Effector memory CD8-positive, alpha-beta T cell (primary cell): ENCODE measurements around the gene ARPC2.
A peak's percentile ranks its signal among the peaks of the same experiment; 100 is the strongest.

Source experiments
- ATAC-seq: fragments of 150-1000 bp; cut with Tn5 transposase; replicated peaks from 2 replicates; pipeline ENCODE4 v1.10.0; 2021; ENCODE audit warnings: mild to moderate bottlenecking, moderate library complexity
- DNase-seq, 3 experiments: peaks; one replicate each; pipeline ENCODE4 v3.0.0; 2021
- H3K27ac Mint-ChIP-seq, 2 donors: one replicate each; pipeline ENCODE4 v1.8.0; 2022; ENCODE audit warnings: mild to moderate bottlenecking in 2 of 2, mixed read lengths in 2 of 2, moderate library complexity in 2 of 2
- H3K27me3 Mint-ChIP-seq, 2 donors: one replicate each; pipeline ENCODE4 v1.8.0; 2022; ENCODE audit warnings: mixed read lengths in 2 of 2
- H3K36me3 Mint-ChIP-seq: one replicate; pipeline ENCODE4 v1.8.0; 2022; ENCODE audit warnings: mild to moderate bottlenecking, moderate library complexity, mixed read lengths; ENCODE audit not compliant: insufficient read depth
- H3K4me1 Mint-ChIP-seq, 2 donors: one replicate each; pipeline ENCODE4 v1.8.0; 2022; ENCODE audit warnings: low read depth in 2 of 2, mixed read lengths in 2 of 2
- H3K4me3 Mint-ChIP-seq, 2 donors: one replicate each; pipeline ENCODE4 v1.8.0; 2022; ENCODE audit warnings: mild to moderate bottlenecking in 2 of 2, mixed read lengths in 2 of 2, moderate library complexity in 2 of 2
- H3K9me3 Mint-ChIP-seq, 2 donors: one replicate each; pipeline ENCODE4 v1.8.0; 2022; ENCODE audit warnings: mixed read lengths in 2 of 2

The ARPC2 gene

DNA sequence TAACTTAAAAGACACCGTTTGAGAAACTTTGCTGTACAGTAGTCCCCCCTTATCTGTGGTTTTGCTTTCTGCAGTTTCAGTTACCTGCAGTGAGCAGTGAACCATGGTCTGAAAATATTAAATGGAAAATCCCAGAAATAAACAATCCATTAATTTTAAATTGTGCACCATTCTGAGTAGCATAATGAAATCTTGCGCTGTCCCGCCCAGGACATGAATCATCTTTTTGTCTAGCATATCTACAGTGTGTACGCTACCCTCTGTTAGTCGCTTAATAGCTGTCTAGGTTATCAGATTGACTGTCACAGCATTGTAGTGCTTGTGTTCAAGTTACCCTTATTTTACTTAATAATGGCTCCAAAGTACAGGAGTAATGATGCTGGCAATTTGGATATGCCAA lies 6.1 kb downstream of the ARPC2 start:
- Mint-ChIP-seq H3K27me3 (no peaks in the 10 kb centered on the region), H3K36me3 (peaks cover 74% of the 10 kb centered on the region), H3K27ac (peak overlapping the region; percentile 66 to 99), H3K4me1 (peaks cover 67 to 87% of the 10 kb centered on the region in 2 donors), H3K9me3 (no peaks in the 10 kb centered on the region), H3K4me3 (peak overlapping the region; percentile 88 to 93)
- ATAC-seq (peak; percentile 73), DNase-seq (no peak)

GRCh38 chr2:218224186-218224585 lies 7.2 kb downstream of the ARPC2 start:
- Mint-ChIP-seq H3K27me3 (no peaks in the 10 kb centered on the region), H3K4me3 (peak overlapping the region; percentile 88 to 93), H3K27ac (peak overlapping the region; percentile 30 to 99), H3K9me3 (no peaks in the 10 kb centered on the region), H3K36me3 (peaks cover 85% of the 10 kb centered on the region), H3K4me1 (peaks cover 74 to 91% of the 10 kb centered on the region in 2 donors)
- ATAC-seq = no peak
- no peak for DNase-seq

- H3K4me3 Mint-ChIP-seq = peak overlapping the region; percentile 25 to 93
- ATAC-seq (no peak), DNase-seq (no peak)
- no peaks in the 10 kb centered on the region for H3K27me3 Mint-ChIP-seq
- H3K36me3 Mint-ChIP-seq = peaks cover 88% of the 10 kb centered on the region
- H3K4me1 Mint-ChIP-seq = peaks cover 62 to 82% of the 10 kb centered on the region in 2 donors
- peak overlapping the region; percentile 30 to 87 for H3K27ac Mint-ChIP-seq
- no peaks in the 10 kb centered on the region for H3K9me3 Mint-ChIP-seq
Observed at GRCh38 chr2:218226903-218227302, 9.9 kb downstream of the ARPC2 start.

GRCh38 chr2:218228366-218229090 lies 11.5 kb downstream of the ARPC2 start:
- peak overlapping the region; percentile 59 to 75 for H3K4me3 Mint-ChIP-seq

DNA sequence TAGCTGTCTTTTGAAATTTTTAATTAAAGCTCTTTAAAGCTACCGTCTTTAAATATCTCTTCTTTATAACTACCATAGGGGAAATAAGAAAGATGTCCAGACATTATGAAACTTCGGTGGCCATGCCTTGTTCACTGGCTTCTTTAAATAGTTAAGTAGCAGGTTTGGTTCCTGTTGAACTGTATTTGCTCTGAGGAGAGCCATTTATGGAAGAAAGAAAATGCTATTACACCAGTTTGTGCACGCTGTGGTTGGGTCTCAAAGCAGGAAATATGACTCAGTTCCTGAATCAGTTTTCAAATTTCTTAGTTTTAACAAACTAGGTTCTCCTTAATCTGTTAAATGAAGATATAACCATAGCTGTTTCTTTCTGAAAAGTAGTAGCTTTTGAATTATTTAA lies 12.2 kb downstream of the ARPC2 start:
- ATAC-seq (peak; percentile 81), DNase-seq (peak; percentile 25 to 26 (median 25))
- peak overlapping the region; percentile 65 to 90 for H3K27ac Mint-ChIP-seq
- peaks cover 97% of the 10 kb centered on the region for H3K36me3 Mint-ChIP-seq
- H3K9me3 Mint-ChIP-seq = no peaks in the 10 kb centered on the region
- H3K27me3 Mint-ChIP-seq = no peaks in the 10 kb centered on the region
- peaks cover 54 to 75% of the 10 kb centered on the region in 2 donors for H3K4me1 Mint-ChIP-seq
- peak overlapping the region; percentile 59 to 75 for H3K4me3 Mint-ChIP-seq

More at GRCh38 chr2:218228366-218229090, 11.5 kb downstream of the ARPC2 start:
- Mint-ChIP-seq H3K4me1 (peaks cover 53 to 75% of the 10 kb centered on the region in 2 donors), H3K27ac (peak overlapping the region; percentile 65 to 90), H3K36me3 (peaks cover 97% of the 10 kb centered on the region), H3K9me3 (no peaks in the 10 kb centered on the region), H3K27me3 (no peaks in the 10 kb centered on the region)
- ATAC-seq = no peak
- no peak for DNase-seq

GRCh38 chr2:218229851-218230250 lies 12.9 kb downstream of the ARPC2 start:
- Mint-ChIP-seq H3K27ac (peak overlapping the region; percentile 52 to 84), H3K4me1 (peaks cover 48 to 74% of the 10 kb centered on the region in 2 donors), H3K36me3 (peaks cover 97% of the 10 kb centered on the region), H3K9me3 (no peaks in the 10 kb centered on the region), H3K27me3 (no peaks in the 10 kb centered on the region), H3K4me3 (peak overlapping the region; percentile 69 to 75)
- DNase-seq = no peak
- ATAC-seq = peak; percentile 57

DNA sequence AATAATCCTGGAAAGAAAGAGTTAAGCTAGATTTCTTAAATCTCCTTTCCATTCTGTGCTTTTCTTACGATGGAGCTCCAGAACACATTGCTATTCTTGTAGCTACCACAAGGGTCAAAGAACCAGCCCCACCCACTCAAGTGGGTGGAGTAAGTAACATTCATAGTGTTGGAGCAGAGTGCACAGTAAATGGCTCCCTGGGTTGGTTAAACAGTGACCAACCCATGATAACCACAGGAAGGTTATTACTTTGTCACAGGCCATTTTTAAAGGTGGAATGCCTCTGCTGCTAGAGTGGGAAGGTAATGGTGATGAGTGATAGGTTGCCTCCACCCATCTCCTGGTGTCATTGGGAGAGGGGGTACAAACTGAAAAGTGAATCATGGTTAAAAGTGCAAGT lies 13.9 kb downstream of the ARPC2 start:
- peaks cover 97% of the 10 kb centered on the region for H3K36me3 Mint-ChIP-seq
- peaks cover 38 to 70% of the 10 kb centered on the region in 2 donors for H3K4me1 Mint-ChIP-seq
- no peaks in the 10 kb centered on the region for H3K27me3 Mint-ChIP-seq
- H3K9me3 Mint-ChIP-seq = no peaks in the 10 kb centered on the region
- peak; percentile 73 for ATAC-seq
- peak overlapping the region; percentile 84 to 85 for H3K27ac Mint-ChIP-seq
- peak; percentile 32 to 42 (median 38) for DNase-seq
- H3K4me3 Mint-ChIP-seq = peak overlapping the region; percentile 69 to 75

- H3K4me1 Mint-ChIP-seq = peaks cover 26 to 45% of the 10 kb centered on the region in 2 donors
- peaks cover 94% of the 10 kb centered on the region for H3K36me3 Mint-ChIP-seq
- ATAC-seq (no peak), DNase-seq (no peak)
- no peaks in the 10 kb centered on the region for H3K27me3 Mint-ChIP-seq
- H3K4me3 Mint-ChIP-seq = peak overlapping the region in 1 of 2 donors; percentile 14
- H3K9me3 Mint-ChIP-seq = no peaks in the 10 kb centered on the region
- H3K27ac Mint-ChIP-seq = peak overlapping the region; percentile 75 to 76
Observed at GRCh38 chr2:218233543-218233942, 16.6 kb downstream of the ARPC2 start.

- ATAC-seq = no peak
- no peak overlapping the region for H3K4me3 Mint-ChIP-seq
- peaks cover 20 to 37% of the 10 kb centered on the region in 2 donors for H3K4me1 Mint-ChIP-seq
- H3K9me3 Mint-ChIP-seq = no peaks in the 10 kb centered on the region
- peaks cover 95% of the 10 kb centered on the region for H3K36me3 Mint-ChIP-seq
- H3K27ac Mint-ChIP-seq = peak overlapping the region; percentile 49 to 75
- no peaks in the 10 kb centered on the region for H3K27me3 Mint-ChIP-seq
- no peak for DNase-seq
Observed at GRCh38 chr2:218234521-218234920, 17.5 kb downstream of the ARPC2 start.

DNA sequence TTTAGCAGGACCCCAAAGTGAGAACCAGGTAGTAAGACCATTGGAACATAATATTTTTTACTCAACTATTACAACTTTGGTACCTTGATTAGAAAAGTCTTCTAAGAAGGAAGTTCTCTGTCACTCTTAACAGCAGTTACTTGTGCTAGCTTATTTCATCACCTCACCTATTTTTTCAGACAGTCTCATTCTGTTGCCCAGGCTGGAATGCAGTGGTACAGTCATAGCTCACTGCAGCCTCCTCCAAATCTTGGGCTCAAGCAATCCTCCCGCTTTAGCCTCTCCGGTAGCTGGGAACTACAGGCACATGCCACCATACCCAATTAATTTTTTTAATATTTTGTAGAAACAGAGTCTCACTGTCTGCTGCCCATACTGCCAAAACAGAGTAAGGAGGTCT lies 18.0 kb downstream of the ARPC2 start:
- peaks cover 97% of the 10 kb centered on the region for H3K36me3 Mint-ChIP-seq

DNA sequence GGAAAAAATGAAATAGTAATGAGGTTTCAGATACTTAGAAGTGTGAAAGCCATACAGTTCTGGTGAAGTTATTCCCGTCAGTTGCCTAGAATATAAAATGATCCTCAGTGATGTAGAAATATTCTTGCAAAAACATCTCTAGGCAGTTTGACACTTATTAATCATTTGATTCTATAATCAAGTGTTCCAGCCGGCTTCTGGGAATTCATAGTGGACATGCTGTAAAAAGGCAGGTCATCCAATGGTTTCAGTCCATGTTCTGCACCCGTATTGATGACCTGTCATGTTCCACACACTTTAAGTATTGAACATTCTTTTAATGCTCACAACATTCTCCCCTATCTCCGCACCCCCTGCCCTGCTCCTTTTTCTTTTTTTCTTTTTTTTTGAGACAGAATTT lies 19.8 kb downstream of the ARPC2 start:
- no peaks in the 10 kb centered on the region for H3K27me3 Mint-ChIP-seq
- no peaks in the 10 kb centered on the region for H3K9me3 Mint-ChIP-seq
- H3K4me1 Mint-ChIP-seq = peaks cover 9 to 26% of the 10 kb centered on the region in 2 donors
- DNase-seq = no peak
- H3K27ac Mint-ChIP-seq = peak overlapping the region; percentile 29 to 72
- peaks cover 97% of the 10 kb centered on the region for H3K36me3 Mint-ChIP-seq
- H3K4me3 Mint-ChIP-seq = no peak overlapping the region
- ATAC-seq = no peak

More for the DNA sequence above, 18.0 kb downstream of the ARPC2 start:
- H3K4me1 Mint-ChIP-seq = peaks cover 20 to 37% of the 10 kb centered on the region in 2 donors
- no peak overlapping the region for H3K4me3 Mint-ChIP-seq
- DNase-seq = no peak
- no peak for ATAC-seq
- H3K27me3 Mint-ChIP-seq = no peaks in the 10 kb centered on the region
- H3K9me3 Mint-ChIP-seq = no peaks in the 10 kb centered on the region
- H3K27ac Mint-ChIP-seq = peak overlapping the region; percentile 49 to 69

DNA sequence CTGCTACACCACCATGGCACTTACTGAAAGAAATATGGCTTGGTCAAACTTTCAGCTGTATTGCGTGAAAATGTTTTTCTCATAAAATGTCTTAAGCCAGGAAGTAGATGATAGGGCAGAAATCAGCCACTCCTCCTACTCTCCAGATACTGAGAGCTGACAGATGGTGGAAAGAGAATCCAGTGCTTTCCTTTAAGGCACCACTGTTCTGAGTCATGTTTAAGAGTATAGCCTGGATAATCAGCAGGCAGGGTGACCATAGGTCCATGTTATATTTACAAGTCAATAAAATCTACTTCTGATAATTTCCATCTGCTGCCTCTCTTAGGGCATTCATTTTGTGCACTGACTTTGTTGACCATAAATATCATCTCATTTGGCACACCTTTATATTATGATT lies 21.9 kb downstream of the ARPC2 start:
- H3K27ac Mint-ChIP-seq = peak overlapping the region; percentile 12 to 35
- no peak overlapping the region for H3K4me3 Mint-ChIP-seq
- ATAC-seq = no peak
- no peak for DNase-seq
- H3K9me3 Mint-ChIP-seq = no peaks in the 10 kb centered on the region
- H3K36me3 Mint-ChIP-seq = peaks cover 96% of the 10 kb centered on the region
- no peaks in the 10 kb centered on the region for H3K27me3 Mint-ChIP-seq
- peaks cover 9 to 24% of the 10 kb centered on the region in 2 donors for H3K4me1 Mint-ChIP-seq

DNA sequence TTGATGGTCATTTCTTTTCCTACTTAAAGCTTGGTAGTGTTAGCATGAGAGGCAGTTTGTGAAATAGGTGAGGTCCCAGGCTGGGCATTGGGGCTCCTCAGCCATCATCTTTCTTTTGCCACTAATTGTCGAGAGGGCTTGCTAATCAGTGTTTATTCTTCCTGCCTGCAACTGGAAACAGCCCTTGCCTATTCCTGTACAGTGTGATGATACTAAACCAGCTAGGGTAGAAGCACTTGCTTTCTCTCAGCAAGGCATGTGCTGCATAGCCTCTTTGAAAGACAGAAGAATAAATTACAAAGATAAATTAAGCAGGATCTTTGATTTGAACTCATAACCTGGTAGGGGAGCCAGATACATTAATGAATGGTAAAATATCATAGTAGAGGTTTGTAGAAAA lies 27.2 kb downstream of the ARPC2 start:
- peaks cover 98% of the 10 kb centered on the region for H3K36me3 Mint-ChIP-seq
- DNase-seq (no peak), ATAC-seq (no peak)
- no peaks in the 10 kb centered on the region for H3K9me3 Mint-ChIP-seq
- peak overlapping the region; percentile 86 to 91 for H3K27ac Mint-ChIP-seq
- no peaks in the 10 kb centered on the region for H3K27me3 Mint-ChIP-seq
- H3K4me3 Mint-ChIP-seq = no peak overlapping the region
- peaks cover 9 to 13% of the 10 kb centered on the region in 2 donors for H3K4me1 Mint-ChIP-seq

GRCh38 chr2:218244665-218245064 lies 27.7 kb downstream of the ARPC2 start:
- Mint-ChIP-seq H3K27ac (peak overlapping the region; percentile 86 to 91), H3K4me1 (peaks cover 9 to 13% of the 10 kb centered on the region in 2 donors), H3K4me3 (no peak overlapping the region), H3K36me3 (peaks cover 98% of the 10 kb centered on the region), H3K9me3 (no peaks in the 10 kb centered on the region), H3K27me3 (no peaks in the 10 kb centered on the region)
- no peak for ATAC-seq
- DNase-seq = no peak
